GM12892 (cell line): ENCODE results near the gene IFIT1B.

ENCODE experiments used
- POLR2A ChIP-seq: IDR thresholded peaks from 2 replicates; pipeline ENCODE4 v1.6.1; 2011; ENCODE audit warnings: low read depth, low read length, control low read depth
- TAF1 ChIP-seq: IDR thresholded peaks from 2 replicates; pipeline ENCODE4 v1.6.1; 2011; ENCODE audit warnings: low read depth, mild to moderate bottlenecking, control low read depth, low read length, borderline replicate concordance

- TF ChIP-seq POLR2A (no peak), TAF1 (no peak)
These were observed 3.7 kb upstream of the IFIT1B start for GRCh38 chr10:89373916-89374711.
